T-helper 17 cell (primary cell): ENCODE results near the gene HTR3C. TPM values are rescaled to one million over a fixed set of nuclear protein-coding genes. Genes with fewer than 3 reads are reported as not detected.
A peak's percentile ranks its signal among the peaks of the same experiment; 100 is the strongest.
"Not testable (repeated sequence)": the region's sequence is repeated elsewhere in the genome, so short reads cannot be mapped to it uniquely, and the experiment has no call there.

Source experiments
- ATAC-seq: fragments of 150-1000 bp; cut with Tn5 transposase; 2 replicates; pipeline ENCODE4 v1.10.0; 2021; ENCODE audit warnings: mild to moderate bottlenecking, moderate library complexity
- DNase-seq, 3 donors: peaks; one replicate each; pipeline versions ENCODE4 v3.0.0 to v3.0.0-alpha.2; 2020 to 2021
- H3K9me3 ChIP-seq: one replicate; pipeline ENCODE4 v1.7.0; 2013; ENCODE audit warnings: low read length, mild to moderate bottlenecking; ENCODE audit not compliant: control insufficient read depth, poor library complexity, severe bottlenecking
- H3K27ac Mint-ChIP-seq: one replicate; pipeline ENCODE4 v1.8.0; 2022; ENCODE audit warnings: mild to moderate bottlenecking, moderate library complexity, mixed read lengths
- H3K27me3 Mint-ChIP-seq: one replicate; pipeline ENCODE4 v1.8.0; 2022; ENCODE audit warnings: mixed read lengths
- H3K36me3 Mint-ChIP-seq: one replicate; pipeline ENCODE4 v1.8.0; 2022; ENCODE audit warnings: low read depth, mixed read lengths
- H3K4me1 Mint-ChIP-seq: one replicate; pipeline ENCODE4 v1.8.0; 2022; ENCODE audit warnings: mild to moderate bottlenecking, mixed read lengths
- H3K4me3 Mint-ChIP-seq: one replicate; pipeline ENCODE4 v1.8.0; 2022; ENCODE audit warnings: mild to moderate bottlenecking, moderate library complexity, mixed read lengths
- total RNA-seq, 4 donors: library from RNA in 2 of 4; stranded (reverse) in 2 of 4; gene quantifications; one replicate each; pipeline ENCODE4 v1.2.3 and lab custom pipeline; 2022 to 2026

The HTR3C gene
- total RNA-seq, result not detected
- total RNA-seq (lab: John Stamatoyannopoulos, UW), result 0 reads per million in 2 donors

GRCh38 chr3:184052767-184053166, at the start of gene HTR3C:
Gene HTR3C, plus strand, starts transcription at chr3:184053047. Its CDS starts 34 bp downstream, at chr3:184053081.
- ATAC-seq (no peak), DNase-seq (no peak)
- Mint-ChIP-seq H3K36me3 (peaks cover 4% of the 10 kb centered on the region), H3K4me1 (no peaks in the 10 kb centered on the region), H3K27ac (no peak within 1 kb of the TSS), H3K4me3 (no peak within 1 kb of the TSS), H3K27me3 (peaks cover 29% of the 10 kb centered on the region)
- no peaks in the 10 kb centered on the region for H3K9me3 ChIP-seq

- Mint-ChIP-seq H3K27me3 (no peaks in the 10 kb centered on the region), H3K36me3 (peaks cover 3% of the 10 kb centered on the region), H3K4me1 (peaks cover 14% of the 10 kb centered on the region), H3K4me3 (no peak overlapping the region), H3K27ac (no peak overlapping the region)
- DNase-seq (no peak), ATAC-seq (no peak)
- H3K9me3 ChIP-seq, result no peaks in the 10 kb centered on the region
These were observed 49.5 kb upstream of the HTR3C start for GRCh38 chr3:184003187-184003967.

- H3K4me1 Mint-ChIP-seq, result peaks cover 14% of the 10 kb centered on the region
- no peaks in the 10 kb centered on the region for H3K9me3 ChIP-seq
- peaks cover 3% of the 10 kb centered on the region for H3K36me3 Mint-ChIP-seq
- no peaks in the 10 kb centered on the region for H3K27me3 Mint-ChIP-seq
- ATAC-seq (no peak), DNase-seq (no peak)
- H3K27ac Mint-ChIP-seq, result no peak overlapping the region
- no peak overlapping the region for H3K4me3 Mint-ChIP-seq
These were observed 48.4 kb upstream of the HTR3C start for GRCh38 chr3:184004476-184004875.

GRCh38 chr3:184005941-184006507, 46.8 kb upstream of the HTR3C start:
- Mint-ChIP-seq H3K27ac (peak overlapping the region; percentile 61), H3K4me1 (peaks cover 14% of the 10 kb centered on the region), H3K27me3 (no peaks in the 10 kb centered on the region), H3K4me3 (no peak overlapping the region), H3K36me3 (peaks cover 4% of the 10 kb centered on the region)
- DNase-seq (no peak), ATAC-seq (peak; percentile 59)
- H3K9me3 ChIP-seq, result no peaks in the 10 kb centered on the region

- H3K36me3 Mint-ChIP-seq, H3K27ac Mint-ChIP-seq, DNase-seq, H3K4me3 Mint-ChIP-seq, ATAC-seq, H3K9me3 ChIP-seq, H3K27me3 Mint-ChIP-seq: not testable (repeated sequence)
- peaks cover 14% of the 10 kb centered on the region for H3K4me1 Mint-ChIP-seq
These were observed 45.6 kb upstream of the HTR3C start for GRCh38 chr3:184007143-184007813.

GRCh38 chr3:184008161-184008560, 44.7 kb upstream of the HTR3C start:
- H3K36me3 Mint-ChIP-seq, result peaks cover 10% of the 10 kb centered on the region
- no peak for ATAC-seq
- H3K27ac Mint-ChIP-seq, result no peak overlapping the region
- H3K9me3 ChIP-seq, result no peaks in the 10 kb centered on the region
- DNase-seq, result no peak
- no peaks in the 10 kb centered on the region for H3K27me3 Mint-ChIP-seq
- H3K4me3 Mint-ChIP-seq, result no peak overlapping the region
- H3K4me1 Mint-ChIP-seq, result peaks cover 11% of the 10 kb centered on the region

- no peak for DNase-seq
- no peak overlapping the region for H3K4me3 Mint-ChIP-seq
- no peak for ATAC-seq
- peaks cover 4% of the 10 kb centered on the region for H3K4me1 Mint-ChIP-seq
- H3K36me3 Mint-ChIP-seq, result peaks cover 8% of the 10 kb centered on the region
- no peaks in the 10 kb centered on the region for H3K27me3 Mint-ChIP-seq
- no peak overlapping the region for H3K27ac Mint-ChIP-seq
- H3K9me3 ChIP-seq, result no peaks in the 10 kb centered on the region
These were observed 41.5 kb upstream of the HTR3C start for GRCh38 chr3:184011230-184011876.

GRCh38 chr3:184011937-184012889, 40.6 kb upstream of the HTR3C start:
- Mint-ChIP-seq H3K27ac (no peak overlapping the region), H3K36me3 (peaks cover 8% of the 10 kb centered on the region), H3K4me3 (no peak overlapping the region), H3K4me1 (peaks cover 8% of the 10 kb centered on the region), H3K27me3 (no peaks in the 10 kb centered on the region)
- ATAC-seq (no peak), DNase-seq (no peak)
- H3K9me3 ChIP-seq, result no peaks in the 10 kb centered on the region

GRCh38 chr3:184015381-184016019, 37.3 kb upstream of the HTR3C start:
- Mint-ChIP-seq H3K27ac (no peak overlapping the region), H3K4me1 (peaks cover 19% of the 10 kb centered on the region), H3K4me3 (peak overlapping the region; percentile 98), H3K36me3 (peaks cover 11% of the 10 kb centered on the region), H3K27me3 (peaks cover 8% of the 10 kb centered on the region)
- no peak for ATAC-seq
- H3K9me3 ChIP-seq, result no peaks in the 10 kb centered on the region
- no peak for DNase-seq

GRCh38 chr3:184016169-184016570, 36.7 kb upstream of the HTR3C start:
- H3K27me3 Mint-ChIP-seq, result peaks cover 15% of the 10 kb centered on the region
- no peaks in the 10 kb centered on the region for H3K9me3 ChIP-seq
- H3K4me3 Mint-ChIP-seq, result peak overlapping the region; percentile 98
- H3K36me3 Mint-ChIP-seq, result peaks cover 11% of the 10 kb centered on the region
- peaks cover 19% of the 10 kb centered on the region for H3K4me1 Mint-ChIP-seq
- no peak overlapping the region for H3K27ac Mint-ChIP-seq
- ATAC-seq, result no peak
- DNase-seq, result no peak

- ATAC-seq (peak; percentile 72), DNase-seq (peak; percentile 22 to 55 (median 54))
- Mint-ChIP-seq H3K4me1 (peaks cover 19% of the 10 kb centered on the region), H3K27ac (peak overlapping the region; percentile 93), H3K4me3 (peak overlapping the region; percentile 98), H3K27me3 (peaks cover 20% of the 10 kb centered on the region), H3K36me3 (peaks cover 11% of the 10 kb centered on the region)
- H3K9me3 ChIP-seq, result no peaks in the 10 kb centered on the region
These were observed 35.8 kb upstream of the HTR3C start for GRCh38 chr3:184016811-184017671.
